Measurements from ENCODE around the gene KDM5B.

DNA sequence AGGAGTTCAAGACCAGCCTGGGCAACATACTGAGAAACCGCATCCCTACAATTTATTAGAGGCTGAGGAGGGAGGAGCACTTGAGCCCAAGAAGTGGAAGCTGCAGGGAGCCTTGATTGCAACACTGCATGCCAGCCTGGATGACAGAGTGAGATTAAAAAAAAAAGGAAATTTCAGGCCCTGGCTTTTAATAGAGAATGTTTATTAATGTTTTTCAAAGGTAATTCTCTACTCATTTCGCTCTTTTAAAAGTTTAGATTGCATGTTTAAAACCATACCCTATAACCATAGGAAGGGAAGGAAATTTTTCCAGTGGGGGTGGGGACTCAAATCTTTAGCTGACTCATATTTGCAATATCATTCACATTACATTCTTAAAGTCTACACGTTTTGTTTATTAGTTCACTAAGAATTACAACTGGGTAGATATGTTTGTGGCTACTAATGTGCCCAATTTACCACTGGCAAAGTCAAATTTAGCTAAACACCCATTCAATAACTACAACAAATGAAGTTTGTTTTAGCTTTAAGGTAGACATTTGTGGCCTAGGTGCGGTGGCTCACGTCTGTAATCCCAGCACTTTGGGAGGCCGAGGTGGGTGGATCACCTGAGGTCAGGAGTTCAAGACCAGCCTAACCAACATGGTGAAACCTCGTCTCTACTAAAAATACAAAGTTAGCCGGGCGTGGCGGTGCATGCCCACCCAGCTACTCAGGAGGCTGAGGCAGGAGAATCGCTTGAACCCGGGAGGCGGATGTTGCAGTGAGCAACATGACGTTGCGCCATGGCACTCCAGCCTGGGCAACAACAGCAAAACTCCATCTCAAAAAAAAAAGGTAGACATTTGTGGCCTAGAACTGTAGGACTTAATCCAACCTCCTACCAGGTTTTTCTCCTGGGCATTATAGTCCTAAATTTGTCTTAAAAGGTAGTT is 5.0 kb downstream of the KDM5B start:
- TF ChIP-seq POLR2A (IDR thresholded peaks at IDR 0.05), result no peak
- no peak for TF ChIP-seq POLR2AphosphoS5 (IDR thresholded peaks at IDR 0.05)

All from prostate gland (tissue), 1 donor.